ENCODE results near the gene GALK2. TPM values are rescaled to one million over a fixed set of nuclear protein-coding genes. Genes with fewer than 3 reads are reported as not detected.

GALK2 gene
- total RNA-seq, 1 experiment from 2014 or later, result 22.9 TPM

- ChIA-PET CTCF (no interaction called here), POLR2A (ENCODE audit: low non-redundant PET) (no interaction called here)
- Histone ChIP-seq H3K27me3 (replicated peaks; ENCODE audit: insufficient read depth, low read depth, low read length, poor library complexity) (no peaks in the 10 kb centered on the region), H3K4me3 (ENCODE audit: low read depth, low read length, poor library complexity, severe bottlenecking) (no peak overlapping the region), H3K9me3 (ENCODE audit: low read depth, low read length, poor library complexity, severe bottlenecking) (no peaks in the 10 kb centered on the region), H3K27ac (ENCODE audit: low read depth, low read length, poor library complexity, severe bottlenecking) (no peak overlapping the region), H3K4me1 (ENCODE audit: insufficient read depth, low read length, poor library complexity, severe bottlenecking) (no peaks in the 10 kb centered on the region), H3K36me3 (ENCODE audit: insufficient read depth, low read length, poor library complexity, severe bottlenecking) (no peaks in the 10 kb centered on the region)
- BruUV-seq (replicated peaks), result no TSS peak
- TF ChIP-seq EZH2 (IDR thresholded peaks at IDR 0.05; ENCODE audit: borderline replicate concordance, low read depth, low read length, poor library complexity, severe bottlenecking), result no peak
- TF ChIP-seq CTCF (conservative IDR thresholded peaks at IDR 0.05; ENCODE audit: low read depth, low read length), result no peak
- intact Hi-C loops (cut with micrococcal nuclease; ENCODE audit: unreplicated experiment), result no loop called here
- DNase-seq (ENCODE audit: low spot score), result no peak
These were observed 136.5 kb downstream of the GALK2 start for GRCh38 chr15:49306551-49306950.

DNA sequence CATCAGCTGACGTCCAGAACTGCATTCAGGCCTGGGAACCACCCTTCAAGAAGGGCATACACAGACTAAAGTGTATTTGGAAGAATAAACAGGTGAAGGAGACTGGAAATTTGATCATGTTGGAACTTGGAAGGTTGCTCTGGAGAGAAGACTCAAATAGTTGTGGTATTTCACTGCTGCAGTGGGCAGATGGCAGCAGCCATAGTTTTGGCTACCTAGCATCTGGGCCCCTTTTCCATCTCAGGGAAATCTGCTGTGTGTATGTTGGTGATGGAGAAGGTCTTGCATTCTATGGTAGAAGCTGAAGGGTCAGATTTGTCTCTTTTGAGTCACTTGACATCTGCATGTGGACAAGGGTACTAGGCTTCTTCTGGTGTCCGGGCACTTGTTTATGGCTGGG, 138.6 kb downstream of the GALK2 start:
- TF ChIP-seq CTCF (conservative IDR thresholded peaks at IDR 0.05; ENCODE audit: low read depth, low read length) (no peak), EZH2 (IDR thresholded peaks at IDR 0.05; ENCODE audit: borderline replicate concordance, low read depth, low read length, poor library complexity, severe bottlenecking) (no peak)
- no TSS peak for BruUV-seq (replicated peaks)
- H3K9me3 ChIP-seq (ENCODE audit: low read depth, low read length, poor library complexity, severe bottlenecking), result no peaks in the 10 kb centered on the region
- CTCF ChIA-PET, result no interaction called here
- no peak for DNase-seq (ENCODE audit: low spot score)
- no peak overlapping the region for H3K4me3 ChIP-seq (ENCODE audit: low read depth, low read length, poor library complexity, severe bottlenecking)
- POLR2A ChIA-PET (ENCODE audit: low non-redundant PET), result no interaction called here
- intact Hi-C loops (cut with micrococcal nuclease; ENCODE audit: unreplicated experiment), result no loop called here
- H3K36me3 ChIP-seq (ENCODE audit: insufficient read depth, low read length, poor library complexity, severe bottlenecking), result no peaks in the 10 kb centered on the region
- H3K27me3 ChIP-seq (replicated peaks; ENCODE audit: insufficient read depth, low read depth, low read length, poor library complexity), result no peaks in the 10 kb centered on the region
- H3K27ac ChIP-seq (ENCODE audit: low read depth, low read length, poor library complexity, severe bottlenecking), result no peak overlapping the region
- peaks cover 3% of the 10 kb centered on the region for H3K4me1 ChIP-seq (ENCODE audit: insufficient read depth, low read length, poor library complexity, severe bottlenecking)

GRCh38 chr15:49309889-49310288, 139.8 kb downstream of the GALK2 start:
- Histone ChIP-seq H3K4me3 (ENCODE audit: low read depth, low read length, poor library complexity, severe bottlenecking) (no peak overlapping the region), H3K4me1 (ENCODE audit: insufficient read depth, low read length, poor library complexity, severe bottlenecking) (peaks cover 15% of the 10 kb centered on the region), H3K36me3 (ENCODE audit: insufficient read depth, low read length, poor library complexity, severe bottlenecking) (no peaks in the 10 kb centered on the region), H3K27ac (ENCODE audit: low read depth, low read length, poor library complexity, severe bottlenecking) (no peak overlapping the region), H3K9me3 (ENCODE audit: low read depth, low read length, poor library complexity, severe bottlenecking) (no peaks in the 10 kb centered on the region), H3K27me3 (replicated peaks; ENCODE audit: insufficient read depth, low read depth, low read length, poor library complexity) (no peaks in the 10 kb centered on the region)
- ChIA-PET CTCF (no interaction called here), POLR2A (ENCODE audit: low non-redundant PET) (no interaction called here)
- intact Hi-C loops (cut with micrococcal nuclease; ENCODE audit: unreplicated experiment), result no loop called here
- no peak for DNase-seq (ENCODE audit: low spot score)
- TF ChIP-seq CTCF (conservative IDR thresholded peaks at IDR 0.05; ENCODE audit: low read depth, low read length), result no peak
- no peak for TF ChIP-seq EZH2 (IDR thresholded peaks at IDR 0.05; ENCODE audit: borderline replicate concordance, low read depth, low read length, poor library complexity, severe bottlenecking)
- BruUV-seq (replicated peaks), result no TSS peak
